GM10266 (cell line): ENCODE results near the gene GID4.
"Not testable (repeated sequence)": the region's sequence is repeated elsewhere in the genome, so short reads cannot be mapped to it uniquely, and the experiment has no call there.

Source experiments
- DNase-seq: peaks from one replicate; pipeline ENCODE4 v3.0.0; 2012; ENCODE audit errors: extremely low spot score
- TF ChIP-seq, protein P1 (sequence below): IDR thresholded peaks from 2 replicates; pipeline ENCODE4 v1.5.1; 2012; ENCODE audit warnings: mild to moderate bottlenecking, low read depth; ENCODE audit not compliant: control insufficient read depth, insufficient read depth; ENCODE audit errors: missing control alignments

The GID4 gene

DNA sequence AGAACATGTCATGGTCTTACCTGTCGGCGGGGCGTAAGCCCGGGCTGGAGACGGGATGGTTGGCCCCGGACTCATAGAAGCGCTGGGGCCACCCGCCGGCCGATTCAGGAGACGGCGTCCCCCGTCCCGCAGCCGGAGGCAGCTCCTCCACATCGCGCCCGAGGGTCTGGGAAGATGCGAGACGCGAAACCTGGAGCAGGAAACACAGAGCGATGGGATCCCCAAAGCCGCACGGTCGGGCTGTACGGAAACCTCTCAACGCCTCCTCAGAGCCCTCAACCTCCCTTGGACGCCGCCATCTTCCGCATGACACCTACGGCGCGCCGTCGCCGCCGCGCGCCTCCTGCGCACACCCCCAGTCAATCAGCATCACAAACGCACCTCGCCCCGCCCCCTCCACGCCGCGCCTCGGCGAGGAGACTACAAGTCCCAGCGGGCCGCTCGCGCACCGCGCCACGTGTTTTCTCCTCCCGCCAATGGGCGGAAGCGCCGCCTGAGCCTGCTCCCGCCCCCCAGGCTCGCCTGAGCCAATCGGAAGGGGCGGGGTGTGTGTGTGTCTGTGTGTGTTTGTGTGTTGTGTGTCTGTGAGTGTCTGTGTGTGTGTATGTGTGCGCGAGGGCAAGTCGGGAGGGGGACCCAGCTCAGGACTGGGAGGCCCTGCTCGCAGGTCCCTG, at the start of gene GID4, which contains the start of gene ATPAF2:
Gene GID4 (plus strand): TSS at position 548 of the 674 bp plus-strand sequence. CDS start 57 bp downstream, at position 605.
Gene ATPAF2 (minus strand): TSS at position 308 of the 674 bp plus-strand sequence. CDS start 155 bp downstream, at position 153.
- TF ChIP-seq, protein P1, sequence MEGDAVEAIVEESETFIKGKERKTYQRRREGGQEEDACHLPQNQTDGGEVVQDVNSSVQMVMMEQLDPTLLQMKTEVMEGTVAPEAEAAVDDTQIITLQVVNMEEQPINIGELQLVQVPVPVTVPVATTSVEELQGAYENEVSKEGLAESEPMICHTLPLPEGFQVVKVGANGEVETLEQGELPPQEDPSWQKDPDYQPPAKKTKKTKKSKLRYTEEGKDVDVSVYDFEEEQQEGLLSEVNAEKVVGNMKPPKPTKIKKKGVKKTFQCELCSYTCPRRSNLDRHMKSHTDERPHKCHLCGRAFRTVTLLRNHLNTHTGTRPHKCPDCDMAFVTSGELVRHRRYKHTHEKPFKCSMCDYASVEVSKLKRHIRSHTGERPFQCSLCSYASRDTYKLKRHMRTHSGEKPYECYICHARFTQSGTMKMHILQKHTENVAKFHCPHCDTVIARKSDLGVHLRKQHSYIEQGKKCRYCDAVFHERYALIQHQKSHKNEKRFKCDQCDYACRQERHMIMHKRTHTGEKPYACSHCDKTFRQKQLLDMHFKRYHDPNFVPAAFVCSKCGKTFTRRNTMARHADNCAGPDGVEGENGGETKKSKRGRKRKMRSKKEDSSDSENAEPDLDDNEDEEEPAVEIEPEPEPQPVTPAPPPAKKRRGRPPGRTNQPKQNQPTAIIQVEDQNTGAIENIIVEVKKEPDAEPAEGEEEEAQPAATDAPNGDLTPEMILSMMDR, result no peak
- DNase-seq, result peak; percentile 98

DNA sequence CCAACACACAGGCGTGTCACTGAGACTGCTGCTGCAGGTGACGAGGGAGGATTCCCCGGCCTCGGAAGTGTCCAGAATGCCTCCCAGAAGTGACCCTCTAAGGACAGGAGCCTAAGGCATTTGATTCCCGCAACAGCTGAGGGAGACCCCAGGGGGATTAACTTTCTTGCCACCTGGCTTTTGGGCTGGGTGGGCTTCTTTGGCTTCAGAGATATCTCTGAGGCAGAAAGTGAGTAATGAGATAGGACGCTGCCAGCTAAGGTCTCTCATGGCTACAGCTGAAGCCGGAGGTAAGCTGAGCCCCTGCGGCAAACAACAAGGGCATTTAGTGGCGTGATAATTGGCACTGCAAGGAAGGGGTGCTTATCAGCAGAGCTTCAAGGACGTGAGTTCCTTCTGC, 49.6 kb upstream of the GID4 start:
- no peak for DNase-seq
- TF ChIP-seq, protein P1, result no peak

DNA sequence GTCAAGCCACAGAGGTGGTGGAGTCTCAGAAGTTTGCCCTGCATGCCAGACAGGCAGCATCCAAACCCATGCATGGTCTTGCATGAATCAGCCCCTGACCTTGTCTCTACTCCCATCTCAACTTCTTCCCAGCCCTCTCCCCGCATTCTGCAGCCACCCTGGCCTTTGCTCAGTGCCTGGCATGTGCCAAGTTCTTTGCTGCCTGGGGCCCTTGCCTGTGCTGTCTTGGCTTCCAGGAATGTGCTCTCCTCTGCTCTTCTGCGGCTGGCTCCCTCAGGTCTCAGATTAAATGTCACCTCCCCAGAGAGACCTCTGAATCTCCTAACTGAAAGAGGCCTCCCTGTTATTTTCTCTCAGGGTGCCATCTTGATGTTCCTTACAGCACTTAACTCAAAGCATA, 48.9 kb upstream of the GID4 start:
- DNase-seq, result no peak
- TF ChIP-seq, protein P1, result no peak

DNA sequence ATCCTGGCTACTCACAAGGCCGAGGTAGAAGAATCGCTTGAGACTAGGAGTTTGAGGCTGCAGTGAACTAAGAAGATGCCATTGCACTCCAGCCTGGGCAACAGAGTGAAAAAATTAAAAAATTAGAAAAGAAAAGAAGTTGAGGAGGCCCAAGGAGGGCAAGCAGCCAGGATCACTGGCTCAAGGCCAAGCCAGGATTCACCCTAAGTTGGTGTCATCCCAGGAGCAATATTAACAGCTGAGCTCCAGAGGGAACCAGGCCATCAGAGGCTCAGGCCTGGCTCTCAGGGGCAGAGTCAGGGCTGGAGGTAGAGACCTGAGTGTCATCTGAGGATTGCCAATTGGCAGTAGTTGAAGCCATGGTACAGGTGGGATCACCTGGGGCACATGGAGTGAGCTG, 45.8 kb upstream of the GID4 start:
- DNase-seq, result no peak
- TF ChIP-seq, protein P1, result no peak

DNA sequence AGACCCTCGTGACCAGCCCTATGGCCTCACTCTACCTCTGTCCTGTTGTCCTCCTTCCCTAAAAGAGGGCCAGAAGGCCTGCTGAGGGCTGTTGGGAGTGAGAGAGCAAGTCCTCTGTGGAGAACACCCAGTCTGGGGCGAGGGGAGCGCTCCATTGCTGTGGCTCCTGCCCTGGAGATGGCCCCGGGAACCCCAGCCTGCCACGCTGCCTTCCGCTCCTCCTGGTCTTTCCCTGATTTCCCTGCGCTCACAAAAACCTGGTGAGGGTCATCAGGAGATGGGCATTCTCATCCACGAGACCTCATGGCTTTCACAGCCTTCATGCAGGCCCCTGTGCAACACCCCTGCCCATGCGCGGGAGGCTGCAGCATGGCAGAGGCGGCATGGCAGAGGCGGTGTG, 45.4 kb upstream of the GID4 start:
- TF ChIP-seq, protein P1, result no peak
- DNase-seq, result no peak

DNA sequence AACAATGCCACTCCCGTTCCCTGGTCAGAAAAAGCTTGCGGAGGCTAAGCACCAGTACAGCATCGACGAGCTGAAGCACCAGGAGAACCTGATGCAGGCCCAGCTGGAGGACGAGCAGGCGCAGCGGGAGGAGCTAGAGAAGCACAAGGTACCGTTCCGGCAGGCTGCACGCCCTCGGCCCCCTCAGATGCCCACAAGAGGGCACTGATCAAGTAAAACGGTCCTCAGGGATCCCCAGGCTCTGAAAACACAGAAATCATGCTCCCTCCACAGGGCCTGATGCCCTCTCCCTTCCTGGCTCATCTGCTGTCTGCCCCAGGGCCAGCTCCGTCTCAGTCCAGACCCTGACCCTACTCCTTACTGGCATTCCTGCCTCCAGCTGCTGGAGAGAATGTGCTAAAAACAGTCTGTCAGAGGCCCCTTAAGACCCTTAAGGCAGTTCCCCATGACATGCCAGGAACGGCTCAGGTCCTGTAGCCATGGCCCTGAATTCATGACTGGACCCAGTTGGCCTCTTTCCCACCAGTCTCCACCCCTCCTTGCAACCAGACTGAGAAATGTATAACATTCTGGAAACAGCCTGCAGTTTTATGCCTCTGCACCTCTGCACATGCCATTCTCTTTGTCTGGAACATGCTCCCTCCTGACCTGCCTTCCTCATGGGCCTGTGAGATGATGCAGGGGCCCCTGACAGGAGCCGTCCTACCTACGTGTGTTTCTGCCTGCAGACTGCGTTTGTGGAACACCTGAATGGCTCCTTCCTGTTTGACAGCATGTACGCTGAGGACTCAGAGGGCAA, 44.7 kb upstream of the GID4 start:
- TF ChIP-seq, protein P1, result peak; percentile 11
- DNase-seq, result no peak

DNA sequence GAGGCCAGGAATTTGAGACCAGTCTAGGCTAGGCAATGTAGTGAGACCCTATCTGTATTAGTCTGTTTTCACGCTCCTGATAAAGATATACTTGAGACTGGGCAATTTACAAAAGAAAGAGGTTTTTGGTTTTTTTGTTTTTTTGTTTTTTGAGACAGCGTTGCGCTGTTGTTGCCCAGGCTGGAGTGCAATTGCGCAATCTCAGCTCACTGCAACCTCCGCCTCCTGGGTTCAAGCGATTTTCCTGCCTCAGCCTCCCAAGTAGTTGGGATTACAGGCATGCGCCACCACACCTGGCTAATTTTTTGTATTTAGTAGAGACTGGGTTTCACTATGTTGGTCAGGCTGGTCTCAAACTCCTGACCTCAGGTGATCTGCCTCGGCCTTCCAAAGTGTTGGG, 43.3 kb upstream of the GID4 start:
- DNase-seq, result not testable (repeated sequence)
